Upper lobe of right lung (tissue), 1 donor: ENCODE data around the gene CDH5. TPM values are rescaled to one million over a fixed set of nuclear protein-coding genes. Genes with fewer than 3 reads are reported as not detected.

ENCODE experiments used
- ATAC-seq: fragments of 200-7000 bp; cut with Tn5 transposase; one replicate; pipeline ENCODE4 v1.9.1; 2020; ENCODE audit warnings: mild to moderate bottlenecking, moderate library complexity
- DNase-seq: peaks from one replicate; pipeline ENCODE4 v3.0.0-alpha.2; 2020
- H3K27ac ChIP-seq: fragments of 200-600 bp; one replicate; pipeline ENCODE4 v1.8.0; 2022
- H3K27me3 ChIP-seq: fragments of 200-600 bp; one replicate; pipeline ENCODE4 v1.8.0; 2022; ENCODE audit warnings: mild to moderate bottlenecking
- H3K36me3 ChIP-seq: fragments of 200-600 bp; one replicate; pipeline ENCODE4 v1.8.0; 2022
- H3K4me1 ChIP-seq: fragments of 200-600 bp; one replicate; pipeline ENCODE4 v1.8.0; 2022
- H3K4me3 ChIP-seq: fragments of 200-600 bp; one replicate; pipeline ENCODE4 v1.8.0; 2022; ENCODE audit warnings: mild to moderate bottlenecking
- H3K9me3 ChIP-seq: fragments of 200-600 bp; one replicate; pipeline ENCODE4 v1.8.0; 2022
- CTCF ChIP-seq: fragments of 200-600 bp; IDR thresholded peaks from one replicate; pipeline ENCODE4 v1.8.0; 2022; ENCODE audit warnings: antibody characterized with exemption
- intact Hi-C: fragments of 100-400 bp; cut with DNase I; formaldehyde crosslinking; loops from one replicate; pipeline ENCODE4 v1.11.0; 2022
- total RNA-seq: library from RNA; stranded (reverse); fragmentation: NEBNext Ultra II Directional; extraction: Animal tissue kit (Norgen Biotek cat#: 25700); gene quantifications from one replicate; pipeline ENCODE4 v1.2.1, GENCODE V29; 2021
- donor health status: DM: no; HTN: yes; CAD: no; lungs with severe emphysema.

The CDH5 gene
- total RNA-seq, 1 donor from 2014 or later, result 144 TPM

GRCh38 chr16:66382966-66383299 is 16.4 kb downstream of the CDH5 start:
- Histone ChIP-seq H3K27me3 (no peaks in the 10 kb centered on the region), H3K4me3 (no peak overlapping the region), H3K36me3 (no peaks in the 10 kb centered on the region), H3K4me1 (peaks cover 17% of the 10 kb centered on the region), H3K9me3 (no peaks in the 10 kb centered on the region), H3K27ac (peak overlapping the region; percentile 31)
- no peak for TF ChIP-seq CTCF
- no peak for ATAC-seq
- intact Hi-C loops, result no loop called here
- no peak for DNase-seq

DNA sequence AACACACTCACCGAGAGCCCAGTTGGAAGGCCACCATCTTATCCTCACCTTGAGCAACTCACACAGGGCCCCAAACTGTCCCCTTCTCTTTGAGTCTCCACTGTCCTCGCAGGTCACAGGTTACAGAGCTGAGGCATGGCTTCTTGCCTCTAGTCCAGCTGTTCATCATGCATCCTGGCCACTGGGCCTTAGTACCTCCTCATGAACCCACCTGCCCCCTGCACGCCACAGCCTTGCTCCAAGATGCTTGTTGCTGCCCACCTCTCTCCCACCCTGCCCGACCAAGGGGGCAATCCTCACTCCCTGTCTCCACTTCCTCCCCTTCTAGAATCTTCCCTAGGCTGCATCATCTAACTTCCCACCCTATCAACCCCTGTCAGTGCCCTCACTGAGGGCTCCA is 17.1 kb downstream of the CDH5 start:
- intact Hi-C loops, result no loop called here
- DNase-seq, result no peak
- Histone ChIP-seq H3K27me3 (no peaks in the 10 kb centered on the region), H3K4me3 (no peak overlapping the region), H3K27ac (no peak overlapping the region), H3K9me3 (no peaks in the 10 kb centered on the region), H3K36me3 (no peaks in the 10 kb centered on the region), H3K4me1 (peaks cover 12% of the 10 kb centered on the region)
- TF ChIP-seq CTCF, result no peak
- no peak for ATAC-seq

DNA sequence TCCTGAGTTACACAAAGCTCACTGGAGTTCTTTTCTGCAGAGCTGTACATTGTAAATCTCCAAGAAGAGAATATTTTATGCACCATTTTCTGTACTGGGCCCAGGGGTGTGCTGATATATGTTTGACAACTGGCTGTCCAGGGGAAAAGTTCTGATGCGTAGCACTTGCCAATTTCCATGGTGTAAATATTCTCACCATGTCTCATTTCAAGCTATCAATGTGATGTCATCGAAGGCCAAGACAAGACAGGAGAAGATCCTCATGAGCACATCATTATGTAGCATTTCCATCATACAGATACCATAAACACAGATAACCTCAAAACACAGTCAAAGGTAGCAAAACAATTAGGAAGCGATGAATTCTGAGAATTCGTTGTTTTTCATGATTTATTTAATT is 18.9 kb downstream of the CDH5 start:
- intact Hi-C loops, result no loop called here
- Histone ChIP-seq H3K4me1 (peaks cover 12% of the 10 kb centered on the region), H3K27ac (no peak overlapping the region), H3K9me3 (no peaks in the 10 kb centered on the region), H3K36me3 (no peaks in the 10 kb centered on the region), H3K27me3 (no peaks in the 10 kb centered on the region), H3K4me3 (no peak overlapping the region)
- no peak for TF ChIP-seq CTCF
- no peak for ATAC-seq
- no peak for DNase-seq

- H3K4me1 ChIP-seq, result peaks cover 12% of the 10 kb centered on the region
- no peaks in the 10 kb centered on the region for H3K36me3 ChIP-seq
- no peak for DNase-seq
- intact Hi-C loops, result no loop called here
- no peaks in the 10 kb centered on the region for H3K9me3 ChIP-seq
- no peak for ATAC-seq
- no peaks in the 10 kb centered on the region for H3K27me3 ChIP-seq
- no peak overlapping the region for H3K4me3 ChIP-seq
- peak overlapping the region; percentile 8 for H3K27ac ChIP-seq
- TF ChIP-seq CTCF, result no peak
Measured at GRCh38 chr16:66386629-66387622, 20.4 kb downstream of the CDH5 start.

DNA sequence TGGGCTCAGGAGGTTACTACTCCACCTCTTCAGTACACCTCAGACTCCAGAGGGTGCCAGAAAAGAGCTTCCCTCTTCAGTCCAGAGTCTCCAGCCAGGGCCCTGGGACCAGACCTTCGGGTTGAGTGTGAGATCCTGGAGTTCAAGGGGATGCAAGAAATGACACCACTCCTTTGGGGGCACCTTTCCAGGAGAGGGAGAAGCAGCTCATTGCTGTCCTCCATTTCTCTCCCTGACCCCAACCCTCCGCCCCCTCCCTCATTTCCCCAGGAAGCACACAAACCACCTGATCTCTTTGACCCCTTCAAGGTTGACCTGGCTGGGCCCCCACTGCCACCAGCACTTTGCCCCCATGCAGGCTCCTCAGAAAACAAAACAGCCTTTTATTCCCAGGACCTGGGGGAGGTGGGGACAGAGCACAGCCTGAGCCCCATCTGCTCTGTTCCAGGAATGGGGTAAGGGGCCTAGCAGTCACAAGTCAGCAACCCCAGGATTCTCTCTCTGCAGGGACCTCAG is 21.4 kb downstream of the CDH5 start:
- TF ChIP-seq CTCF, result no peak
- H3K27ac ChIP-seq, result no peak overlapping the region

More for the DNA sequence above, 21.4 kb downstream of the CDH5 start:
- intact Hi-C loops, result no loop called here
- Histone ChIP-seq H3K4me1 (peaks cover 8% of the 10 kb centered on the region), H3K36me3 (no peaks in the 10 kb centered on the region), H3K9me3 (no peaks in the 10 kb centered on the region), H3K27me3 (no peaks in the 10 kb centered on the region), H3K4me3 (no peak overlapping the region)
- DNase-seq (no peak), ATAC-seq (no peak)
